Measurements from ENCODE around the gene CDX1. TPM values are rescaled to one million over a fixed set of nuclear protein-coding genes. Genes with fewer than 3 reads are reported as not detected.

Gene CDX1
- total RNA-seq, 1 donor from 2014 or later: not detected

DNA sequence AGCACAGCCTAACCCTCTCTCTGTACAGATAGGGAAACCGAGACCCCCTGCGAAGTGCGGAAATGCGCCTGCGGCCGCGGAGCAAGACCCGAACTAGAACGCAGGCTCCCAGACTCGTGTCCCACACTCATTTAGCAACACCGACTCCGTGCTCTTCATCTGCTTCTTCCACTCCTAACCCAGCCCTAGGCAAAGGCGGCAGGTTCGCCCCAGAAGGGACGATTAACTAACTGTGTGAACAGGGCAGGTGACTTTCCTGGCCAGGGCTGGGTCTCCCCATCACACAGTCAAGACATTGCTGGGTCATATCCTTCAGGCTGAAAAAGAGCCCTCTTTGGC lies 903 bp downstream of the CDX1 start:
- Histone ChIP-seq H3K4me3 (no peak overlapping the region), H3K27ac (no peak overlapping the region), H3K36me3 (no peaks in the 10 kb centered on the region), H3K9me3 (no peaks in the 10 kb centered on the region), H3K4me1 (peaks cover 19% of the 10 kb centered on the region), H3K27me3 (ENCODE audit: low read depth) (peaks cover 23% of the 10 kb centered on the region)
- DNase-seq: no peak
- no peak for TF ChIP-seq CTCF (IDR thresholded peaks at IDR 0.05)
- no peak for ATAC-seq
- intact Hi-C loops (cut with DNase I): no loop called here

DNA sequence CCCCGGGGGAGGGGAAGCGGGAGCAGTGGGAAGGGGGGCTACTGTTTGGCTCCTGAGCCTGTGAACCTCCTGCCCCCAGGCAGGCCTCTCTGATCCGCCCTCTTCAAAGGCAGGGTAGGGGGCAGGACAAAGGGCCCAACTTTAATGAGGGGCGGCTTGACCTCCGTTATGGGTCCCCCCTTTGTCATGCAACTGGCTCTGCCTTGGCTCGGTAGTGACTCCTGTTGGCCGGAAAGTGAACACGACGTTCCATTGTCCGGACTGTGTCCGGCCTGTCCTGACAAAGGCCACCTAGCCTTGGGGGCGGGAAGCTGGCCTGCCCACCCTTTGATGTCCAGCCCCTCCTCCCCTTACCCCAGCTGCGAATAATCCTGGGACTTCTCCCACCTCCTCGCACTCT lies 1.3 kb downstream of the CDX1 start:
- Histone ChIP-seq H3K4me1 (peaks cover 18% of the 10 kb centered on the region), H3K27me3 (ENCODE audit: low read depth) (peaks cover 23% of the 10 kb centered on the region), H3K9me3 (no peaks in the 10 kb centered on the region), H3K4me3 (no peak overlapping the region), H3K36me3 (no peaks in the 10 kb centered on the region), H3K27ac (no peak overlapping the region)
- DNase-seq (no peak), ATAC-seq (no peak)
- intact Hi-C loops (cut with DNase I): no loop called here
- TF ChIP-seq CTCF (IDR thresholded peaks at IDR 0.05): no peak

DNA sequence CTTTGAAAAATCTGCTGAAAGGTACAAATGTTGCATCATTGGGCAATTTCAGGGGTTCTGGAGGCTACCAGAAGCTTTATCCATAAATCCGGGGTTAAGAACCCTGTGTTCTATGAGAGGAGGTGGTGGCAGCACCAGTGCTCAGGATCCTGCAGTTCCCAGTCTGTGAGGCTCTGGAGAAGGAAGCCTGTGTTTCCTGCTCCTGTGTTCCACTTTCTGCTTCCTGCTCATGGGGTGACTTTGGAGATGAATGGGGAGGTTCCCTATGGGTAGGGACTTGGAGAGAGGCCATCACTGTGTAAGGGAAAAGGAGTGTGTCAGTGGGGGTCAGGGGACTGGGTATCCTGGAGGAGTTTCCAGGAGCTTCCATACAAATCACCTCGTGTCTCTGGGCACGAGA lies 2.3 kb downstream of the CDX1 start:
- Histone ChIP-seq H3K27me3 (ENCODE audit: low read depth) (peaks cover 23% of the 10 kb centered on the region), H3K4me1 (peaks cover 8% of the 10 kb centered on the region), H3K36me3 (no peaks in the 10 kb centered on the region), H3K4me3 (no peak overlapping the region), H3K27ac (no peak overlapping the region), H3K9me3 (no peaks in the 10 kb centered on the region)
- no peak for TF ChIP-seq CTCF (IDR thresholded peaks at IDR 0.05)
- no peak for DNase-seq
- ATAC-seq: no peak
- intact Hi-C loops (cut with DNase I): no loop called here

- peaks cover 12% of the 10 kb centered on the region for H3K27me3 ChIP-seq (ENCODE audit: low read depth)
- H3K36me3 ChIP-seq: no peaks in the 10 kb centered on the region
- no peak overlapping the region for H3K4me3 ChIP-seq
- intact Hi-C loops (cut with DNase I): no loop called here
- no peak for TF ChIP-seq CTCF (IDR thresholded peaks at IDR 0.05)
- DNase-seq (no peak), ATAC-seq (no peak)
- H3K27ac ChIP-seq: no peak overlapping the region
- no peaks in the 10 kb centered on the region for H3K4me1 ChIP-seq
- no peaks in the 10 kb centered on the region for H3K9me3 ChIP-seq
These were observed 5.6 kb downstream of the CDX1 start for GRCh38 chr5:150172145-150172544.

- ATAC-seq: no peak
- TF ChIP-seq CTCF (IDR thresholded peaks at IDR 0.05): no peak
- intact Hi-C loops (cut with DNase I): no loop called here
These were observed 6.0 kb downstream of the CDX1 start for GRCh38 chr5:150172556-150172955.

GRCh38 chr5:150173161-150173560 lies 6.6 kb downstream of the CDX1 start:
- intact Hi-C loops (cut with DNase I): no loop called here
- Histone ChIP-seq H3K36me3 (no peaks in the 10 kb centered on the region), H3K9me3 (no peaks in the 10 kb centered on the region), H3K27me3 (ENCODE audit: low read depth) (peaks cover 6% of the 10 kb centered on the region), H3K4me3 (no peak overlapping the region), H3K4me1 (no peaks in the 10 kb centered on the region), H3K27ac (no peak overlapping the region)
- DNase-seq: no peak
- no peak for ATAC-seq
- TF ChIP-seq CTCF (IDR thresholded peaks at IDR 0.05): no peak

More at GRCh38 chr5:150172556-150172955, 6.0 kb downstream of the CDX1 start:
- Histone ChIP-seq H3K4me3 (no peak overlapping the region), H3K4me1 (no peaks in the 10 kb centered on the region), H3K27ac (no peak overlapping the region), H3K27me3 (ENCODE audit: low read depth) (peaks cover 8% of the 10 kb centered on the region), H3K9me3 (no peaks in the 10 kb centered on the region), H3K36me3 (no peaks in the 10 kb centered on the region)
- DNase-seq: no peak

Data from lower lobe of right lung (tissue), 2 donors.